Omental fat pad (tissue), 4 donors: ENCODE data around the gene NBAS. TPM values are rescaled to one million over a fixed set of nuclear protein-coding genes. Genes with fewer than 3 reads are reported as not detected.

Experiments used
- ATAC-seq: fragments of 150-250 bp; one replicate; pipeline ENCODE4 v1.9.1; 2016; ENCODE audit warnings: mild to moderate bottlenecking, moderate library complexity; ENCODE audit not compliant: low FRiP score
- DNase-seq: peaks from one replicate; pipeline ENCODE4 v3.0.0-alpha.2; 2019; ENCODE audit warnings: low spot score
- CTCF ChIP-seq, 3 donors: fragments of 450-650 bp; IDR thresholded peaks; one replicate each; pipeline ENCODE4 v1.5.1; 2016 to 2017; ENCODE audit warnings: antibody characterized with exemption in 3 of 3, mild to moderate bottlenecking in 3 of 3, moderate library complexity in 2 of 3
- total RNA-seq, 4 donors: library from RNA; depleted of rRNA; stranded (reverse); fragments of >200 nt; gene quantifications; one replicate each; pipeline ENCODE4 v1.1.0, GENCODE V29; 2016

NBAS gene
- total RNA-seq, 4 donors from 2014 or later: 29.4 to 57.7 (median 38.2) TPM

- no peak for TF ChIP-seq CTCF (IDR thresholded peaks at IDR 0.05)
- no peak for ATAC-seq
- DNase-seq: no peak
Measured at GRCh38 chr2:15271941-15272542, 289.1 kb downstream of the NBAS start.

GRCh38 chr2:15271276-15271675 is 289.9 kb downstream of the NBAS start:
- ATAC-seq (no peak), DNase-seq (no peak)
- TF ChIP-seq CTCF (IDR thresholded peaks at IDR 0.05): no peak

DNA sequence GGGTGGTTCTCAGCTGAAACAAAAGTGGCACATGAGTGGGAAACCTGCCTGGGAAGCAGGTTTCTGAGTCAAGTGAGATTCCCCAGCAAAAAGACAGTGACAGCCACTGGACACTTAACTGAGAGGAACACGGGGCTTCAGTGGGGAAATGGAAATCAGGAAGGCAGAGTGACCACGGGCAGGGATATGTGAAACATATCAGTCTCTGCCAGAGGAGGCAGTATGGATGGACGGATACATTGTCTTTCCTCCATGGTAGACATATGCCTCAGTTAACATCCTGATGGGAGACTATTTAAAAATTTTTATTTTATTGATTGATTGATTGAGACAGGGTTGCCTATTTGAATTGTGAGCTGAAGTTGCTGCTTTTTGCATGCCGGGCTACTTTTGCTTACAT is 292.1 kb downstream of the NBAS start:
- no peak for TF ChIP-seq CTCF (IDR thresholded peaks at IDR 0.05)
- ATAC-seq (no peak), DNase-seq (no peak)

- ATAC-seq (no peak), DNase-seq (no peak)
- TF ChIP-seq CTCF (IDR thresholded peaks at IDR 0.05): no peak
Measured at GRCh38 chr2:15265889-15266288, 295.2 kb downstream of the NBAS start.

DNA sequence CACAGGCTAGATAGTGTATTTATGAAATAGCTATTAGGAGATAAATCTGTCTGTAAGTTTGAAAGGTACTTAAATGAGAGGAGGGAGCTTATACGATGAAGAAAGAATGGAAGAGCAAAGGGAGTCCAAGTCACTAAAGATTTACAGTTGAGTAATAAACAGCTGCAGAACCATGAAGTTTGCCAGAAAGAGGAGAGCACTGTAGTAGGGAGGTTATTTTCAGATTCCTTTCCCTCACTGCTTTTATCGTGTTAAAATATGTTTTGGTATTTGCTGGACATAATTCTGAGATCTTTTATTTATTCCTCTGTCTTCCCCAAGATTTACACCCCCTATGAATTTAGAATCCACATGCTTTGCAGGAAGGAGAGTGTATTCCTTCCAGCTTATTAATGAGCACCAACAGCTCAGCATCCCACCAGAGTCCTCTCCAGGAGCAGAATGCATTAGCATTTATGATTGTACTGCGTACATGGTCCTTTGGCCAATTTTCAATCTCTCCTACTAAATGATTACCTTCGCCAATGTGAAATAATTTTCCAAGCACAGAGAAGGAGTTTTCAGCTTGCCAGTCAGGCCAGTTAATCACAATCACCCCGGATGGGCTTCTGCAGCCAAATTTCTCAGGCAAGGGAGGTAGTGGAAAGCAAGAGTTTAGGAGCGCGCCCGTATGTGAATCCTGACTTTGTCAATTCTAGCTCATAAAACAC is 297.0 kb downstream of the NBAS start:
- ATAC-seq (no peak), DNase-seq (no peak)
- no peak for TF ChIP-seq CTCF (IDR thresholded peaks at IDR 0.05)

DNA sequence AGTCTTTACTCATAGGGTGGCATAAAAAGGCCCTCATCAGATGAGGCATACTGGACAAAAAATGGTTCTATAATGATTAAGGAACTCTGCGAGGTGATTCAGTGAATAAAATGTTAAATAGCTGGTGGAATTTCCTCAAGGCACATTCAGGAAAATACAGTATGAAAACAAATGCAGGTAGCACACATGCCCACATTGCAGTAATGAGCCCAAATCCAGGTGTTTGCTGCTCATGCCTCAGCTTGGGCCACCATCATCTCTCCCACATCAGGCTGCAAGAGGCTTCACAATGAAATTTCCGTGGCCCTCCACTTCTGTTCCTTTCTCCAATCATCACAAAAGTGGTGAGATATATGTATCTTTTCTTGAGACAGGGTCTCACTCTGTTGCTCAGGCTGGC is 298.3 kb downstream of the NBAS start:
- ATAC-seq: no peak
- DNase-seq: no peak
- no peak for TF ChIP-seq CTCF (IDR thresholded peaks at IDR 0.05)

GRCh38 chr2:15260835-15261234 is 300.3 kb downstream of the NBAS start:
- ATAC-seq: no peak
- no peak for DNase-seq
- no peak for TF ChIP-seq CTCF (IDR thresholded peaks at IDR 0.05)
